GM04503 (cell line): ENCODE measurements around the gene SMIM21.

Source experiments
- DNase-seq: peaks from one replicate; pipeline ENCODE4 v3.0.0-alpha.2; 2012; ENCODE audit warnings: low read depth

Gene SMIM21

DNA sequence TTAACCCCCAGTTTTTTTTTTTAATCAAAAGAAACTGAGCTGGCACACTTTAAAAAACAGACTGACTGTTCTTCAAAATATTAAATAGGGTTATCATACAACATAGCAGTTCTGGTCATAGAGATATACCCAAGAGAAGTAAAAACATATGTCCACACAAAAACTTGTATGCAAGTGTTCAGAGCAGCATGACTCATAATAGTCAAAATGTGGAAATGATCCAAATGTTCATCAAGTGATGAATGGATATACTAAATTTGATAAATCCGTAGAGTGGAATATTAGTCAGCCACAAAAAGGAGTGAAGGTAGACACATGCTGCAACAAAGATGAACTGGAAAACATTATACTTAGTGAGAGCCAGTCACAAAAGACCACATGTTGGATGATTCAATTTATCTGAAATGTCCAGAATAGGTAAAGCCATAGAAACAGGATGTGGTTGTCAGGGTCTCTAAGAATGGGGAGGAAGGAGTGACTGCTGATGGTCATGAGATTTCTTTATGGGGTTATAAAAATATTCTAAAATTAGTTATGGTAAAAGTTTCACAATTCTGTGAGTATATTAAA lies 5.1 kb downstream of the SMIM21 start:
- no peak for DNase-seq

DNA sequence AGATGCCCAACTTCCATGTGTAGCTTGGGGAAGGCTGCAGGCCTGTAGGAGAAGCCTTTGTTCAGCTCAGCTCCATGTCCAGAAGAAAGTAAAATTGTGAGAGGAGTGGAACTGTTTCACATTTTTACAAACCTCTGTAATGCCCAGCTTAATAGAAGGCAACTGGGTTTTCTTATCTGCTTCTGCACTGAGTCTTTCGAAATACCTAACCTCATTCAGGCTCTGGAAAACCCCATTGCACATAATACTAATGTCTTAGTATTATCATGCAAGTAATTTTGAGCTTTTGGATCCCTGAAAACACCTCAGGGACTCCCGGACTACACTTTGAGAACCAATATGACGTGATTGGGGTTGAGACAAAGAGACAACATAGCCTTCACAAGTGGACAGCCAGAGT lies 5.8 kb downstream of the SMIM21 start:
- no peak for DNase-seq

DNA sequence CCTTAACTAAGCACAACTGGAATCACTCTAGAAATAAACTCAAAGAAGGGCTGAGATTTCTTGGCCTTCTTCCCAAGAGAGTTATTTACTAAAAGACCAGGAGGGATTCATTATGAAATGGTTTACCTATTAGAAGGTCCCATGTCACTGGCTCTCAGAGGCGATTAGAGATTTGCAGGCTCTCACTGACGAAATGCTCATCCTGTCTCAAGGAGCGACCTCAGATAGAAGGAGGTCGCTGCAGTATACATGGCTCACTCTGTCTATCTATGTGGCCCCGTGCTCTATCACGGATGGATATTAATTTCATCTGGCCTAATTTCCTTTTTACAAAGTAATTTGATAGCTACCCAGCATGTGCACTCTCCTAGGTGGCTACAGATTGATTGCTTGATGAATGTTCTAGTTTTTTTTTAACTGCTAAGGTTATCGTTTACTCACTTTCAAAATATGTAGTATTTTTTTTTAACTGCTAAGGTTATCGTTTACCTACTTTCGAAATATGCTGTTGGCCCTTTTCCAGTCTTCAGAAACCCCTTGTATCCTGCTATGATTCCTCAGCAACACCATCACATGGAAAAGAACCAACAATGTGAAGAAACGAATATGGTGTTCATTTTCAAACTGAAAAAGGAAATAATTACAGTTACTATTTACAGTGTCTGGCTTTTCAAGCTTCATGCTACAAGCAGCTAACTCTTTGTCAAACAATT lies 9.1 kb downstream of the SMIM21 start:
- no peak for DNase-seq

DNA sequence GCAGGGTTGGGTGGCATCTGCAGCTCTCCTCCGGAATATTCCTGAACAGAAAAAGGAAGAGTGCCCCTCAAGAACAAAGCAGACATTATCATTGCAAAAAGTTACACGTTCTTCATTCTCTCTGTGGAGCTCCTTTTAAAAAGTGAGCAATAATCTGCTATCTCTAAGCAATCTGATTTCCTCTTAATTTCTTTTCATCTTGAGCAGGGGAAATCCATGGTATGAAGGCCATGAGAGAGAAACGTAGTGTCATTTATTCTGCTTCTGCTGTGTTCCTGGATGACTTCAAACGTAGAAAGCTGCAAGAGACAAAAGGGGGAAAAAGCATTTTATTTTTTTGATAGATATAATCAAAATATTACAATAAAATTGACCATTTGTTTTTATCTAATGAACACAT lies 16.9 kb downstream of the SMIM21 start:
- no peak for DNase-seq

DNA sequence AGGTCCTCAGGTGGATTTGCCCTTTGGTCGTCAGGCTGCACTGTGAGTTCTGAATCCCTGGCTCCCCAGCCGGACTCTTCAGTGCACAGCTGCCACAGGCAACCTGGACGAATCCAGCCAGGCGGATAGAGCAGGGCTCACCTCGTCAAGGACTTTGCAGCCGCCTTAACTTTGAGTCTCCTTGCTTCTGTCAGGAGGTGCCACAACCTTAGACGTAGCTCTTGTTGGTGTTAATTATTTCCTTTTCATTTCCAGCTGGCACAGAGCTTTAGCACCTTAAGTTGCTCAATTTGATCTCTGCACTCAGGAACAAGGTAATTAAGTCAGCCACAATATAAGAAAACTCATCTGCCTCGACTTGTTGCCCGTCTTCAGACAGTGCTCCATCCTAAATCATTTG lies 17.7 kb downstream of the SMIM21 start:
- no peak for DNase-seq

DNA sequence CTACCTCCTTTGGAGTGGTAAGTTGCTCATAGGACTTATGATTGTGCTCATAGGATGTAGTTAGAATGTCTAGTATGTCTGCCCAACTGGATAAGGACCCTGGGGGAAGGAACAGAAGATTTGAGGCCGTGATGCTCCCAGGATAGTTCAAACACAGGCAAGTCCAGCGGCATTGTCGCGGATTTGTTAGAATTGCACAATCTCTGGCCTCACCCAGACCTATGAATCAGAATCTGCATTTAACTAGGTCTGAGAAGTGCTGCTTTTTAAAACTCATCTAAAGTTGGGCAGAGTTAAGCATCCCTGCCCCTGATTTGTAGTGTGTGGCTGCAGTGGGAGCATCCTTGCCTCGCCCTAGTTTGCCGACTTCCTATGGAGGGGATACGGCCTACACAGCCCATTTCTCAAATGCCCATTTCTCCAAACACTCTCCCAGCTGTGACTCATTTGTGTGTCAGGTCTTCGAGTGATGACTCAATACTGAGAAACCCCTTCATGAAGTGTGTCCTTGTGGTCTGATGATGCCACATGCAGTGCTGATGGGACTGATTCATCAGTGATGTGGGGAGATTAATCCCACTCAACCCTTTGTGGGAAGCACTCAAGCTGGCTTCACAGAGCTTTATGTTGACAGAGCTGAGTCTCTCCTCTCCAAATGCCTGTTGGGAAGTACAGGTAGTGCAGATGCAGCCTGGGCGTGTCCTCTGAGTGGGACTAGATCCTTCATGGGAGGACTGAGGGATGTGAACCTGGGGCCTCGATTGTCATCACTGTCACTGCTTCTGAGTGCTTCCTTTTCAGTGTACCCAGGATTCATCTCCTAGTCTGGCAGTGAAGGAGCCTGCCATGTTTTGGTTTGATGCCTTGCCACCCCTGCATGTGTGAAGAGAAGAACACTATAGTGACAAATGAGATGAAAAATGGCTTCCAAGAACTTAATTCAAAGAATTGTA lies 18.7 kb downstream of the SMIM21 start:
- peak; percentile 93 for DNase-seq

DNA sequence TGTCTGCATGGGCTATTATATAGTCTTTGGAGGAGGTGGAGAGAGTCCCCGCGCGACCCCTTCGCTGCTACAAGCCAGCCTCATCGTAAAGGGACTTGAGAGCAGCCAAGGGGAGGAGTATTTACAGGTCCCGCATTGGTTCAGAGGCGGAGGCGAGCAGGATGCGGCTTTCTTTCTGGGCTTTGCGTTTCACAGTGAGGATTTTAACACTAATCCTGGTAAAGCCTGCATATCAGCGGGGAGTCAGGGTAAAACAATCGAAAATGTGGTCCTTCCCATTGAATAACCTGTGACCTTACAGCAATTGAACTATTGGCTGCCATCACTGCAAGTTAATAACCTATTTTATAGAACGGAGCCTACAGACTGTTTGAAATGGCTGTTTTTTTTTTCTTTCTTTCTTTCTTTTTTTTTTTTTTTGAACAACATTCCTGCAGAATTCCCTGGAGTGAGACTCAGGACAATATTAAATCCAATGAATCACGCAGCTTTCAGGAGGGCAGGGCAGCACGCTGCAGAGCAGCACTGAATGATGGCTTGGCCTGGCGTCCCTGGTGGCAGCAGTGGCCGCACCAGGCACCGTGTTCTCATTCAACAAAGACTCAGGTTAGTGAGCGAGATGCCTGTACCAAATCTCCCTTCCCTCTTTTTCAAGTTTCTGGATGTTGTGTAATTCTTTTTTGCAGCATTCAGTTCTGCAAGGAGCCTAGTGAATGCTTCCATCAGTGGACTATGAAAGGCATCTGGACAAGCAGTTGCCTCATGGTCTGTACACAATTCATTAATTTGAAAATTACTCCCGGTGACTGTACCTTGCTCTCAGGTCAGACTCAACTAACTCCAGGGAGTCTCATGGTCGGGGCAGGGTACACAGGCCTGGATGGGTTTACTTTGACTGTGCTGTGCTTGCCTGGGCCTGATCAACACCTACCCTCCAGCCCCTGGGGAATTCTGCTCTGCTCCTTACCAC lies 19.8 kb downstream of the SMIM21 start:
- DNase-seq: no peak

DNA sequence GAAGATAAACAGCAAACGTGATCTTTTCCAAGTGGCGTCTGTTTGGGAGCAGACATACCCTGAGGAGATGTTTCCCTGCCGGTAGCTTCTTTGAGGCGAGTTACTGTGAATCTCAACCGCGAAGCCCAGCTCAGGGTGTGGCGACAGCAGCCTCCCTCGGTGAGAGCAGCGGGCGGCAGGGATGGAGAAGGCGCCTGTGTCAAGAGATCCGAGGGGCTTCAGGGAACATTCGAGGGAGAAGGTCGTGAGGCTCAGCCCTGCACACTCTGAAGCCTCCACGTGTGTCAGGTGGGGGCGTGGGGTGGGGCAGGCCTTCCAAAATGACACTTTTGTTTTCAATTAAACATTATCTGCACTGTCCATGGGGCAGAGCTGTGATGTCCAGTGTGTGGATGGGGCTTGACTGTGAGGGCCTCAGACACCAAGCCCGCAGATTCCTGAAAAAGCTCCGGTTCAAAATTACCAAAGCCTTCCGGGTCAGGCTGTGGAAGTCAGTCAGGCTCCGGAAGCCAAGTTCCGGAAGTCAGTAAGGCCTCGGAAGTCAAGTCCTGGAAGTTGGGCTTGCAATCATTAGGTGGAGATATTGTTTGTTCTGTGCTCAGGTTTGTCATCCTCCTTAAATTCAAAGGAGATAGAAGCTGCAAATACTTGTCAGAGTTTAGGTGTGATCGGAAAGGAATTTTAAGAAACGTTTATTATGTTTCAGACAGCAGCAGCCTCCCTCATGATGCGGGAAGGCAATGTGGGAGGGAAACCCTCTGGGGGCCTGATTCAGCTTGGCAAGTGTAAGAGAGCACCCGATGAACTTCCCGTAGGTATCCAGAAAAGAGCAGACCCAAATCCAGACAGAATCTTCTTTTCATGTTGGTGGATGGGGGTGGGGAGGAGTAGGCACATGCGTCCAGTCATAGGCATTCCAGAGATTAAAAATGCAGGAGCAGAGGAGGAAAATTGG lies 20.7 kb downstream of the SMIM21 start:
- DNase-seq: no peak

DNA sequence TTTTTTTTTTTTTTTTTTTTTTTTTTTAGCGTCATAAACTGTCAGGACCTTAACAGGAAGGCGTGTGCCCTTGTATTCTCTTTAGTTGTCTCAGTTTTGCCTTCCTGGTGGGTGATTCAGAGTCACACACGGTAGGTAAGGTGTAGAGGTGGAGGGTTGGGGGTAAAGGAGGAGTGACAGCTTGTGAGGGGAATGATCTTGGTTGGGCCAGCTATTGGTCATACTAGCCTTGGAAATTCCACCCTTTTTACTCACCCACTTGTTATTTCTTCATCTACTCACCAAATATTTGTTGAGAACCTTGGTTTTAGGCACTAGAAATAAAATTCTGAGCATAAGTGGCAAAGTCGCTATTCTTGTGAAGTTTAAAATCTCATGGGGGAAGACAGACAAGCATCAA lies 22.2 kb downstream of the SMIM21 start:
- no peak for DNase-seq

DNA sequence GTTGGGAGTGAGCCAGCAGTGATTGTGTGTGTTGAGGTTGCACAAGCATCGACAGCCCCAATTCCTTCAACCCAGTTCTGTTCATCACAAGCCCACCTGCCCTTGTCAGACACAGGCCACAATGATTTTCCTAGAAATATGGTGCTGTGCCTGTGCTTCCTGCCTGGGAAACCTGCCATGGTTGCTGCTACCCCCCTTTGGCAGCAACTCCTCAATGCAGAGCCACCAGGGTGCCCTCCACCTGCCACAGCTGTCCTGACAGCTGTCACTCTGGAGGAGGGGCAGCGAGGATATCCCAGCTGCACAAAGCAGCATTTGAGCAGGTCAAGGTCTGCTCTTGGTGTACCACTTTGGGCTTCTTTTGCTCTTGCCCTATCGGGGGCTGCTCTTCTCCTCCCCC lies 27.1 kb downstream of the SMIM21 start:
- no peak for DNase-seq

DNA sequence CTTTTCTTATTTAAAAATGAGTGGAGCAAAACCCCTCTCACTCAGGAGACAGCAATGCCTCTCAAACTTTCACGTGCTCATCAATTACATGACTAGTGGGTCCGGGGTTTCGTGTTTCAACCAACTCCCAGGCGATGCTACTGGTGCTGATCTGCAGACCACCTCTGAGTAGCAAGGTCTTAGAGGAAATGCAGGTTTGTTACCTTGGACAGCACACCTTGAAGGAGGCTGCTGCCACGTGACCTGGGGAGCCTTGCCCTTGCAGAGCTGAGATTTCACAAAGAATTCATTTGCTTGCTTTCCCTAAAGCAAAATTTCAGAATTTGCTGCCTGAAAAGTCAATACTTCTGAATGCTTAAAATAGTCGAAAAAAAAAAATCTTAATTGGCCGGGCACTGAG lies 32.4 kb downstream of the SMIM21 start:
- no peak for DNase-seq

DNA sequence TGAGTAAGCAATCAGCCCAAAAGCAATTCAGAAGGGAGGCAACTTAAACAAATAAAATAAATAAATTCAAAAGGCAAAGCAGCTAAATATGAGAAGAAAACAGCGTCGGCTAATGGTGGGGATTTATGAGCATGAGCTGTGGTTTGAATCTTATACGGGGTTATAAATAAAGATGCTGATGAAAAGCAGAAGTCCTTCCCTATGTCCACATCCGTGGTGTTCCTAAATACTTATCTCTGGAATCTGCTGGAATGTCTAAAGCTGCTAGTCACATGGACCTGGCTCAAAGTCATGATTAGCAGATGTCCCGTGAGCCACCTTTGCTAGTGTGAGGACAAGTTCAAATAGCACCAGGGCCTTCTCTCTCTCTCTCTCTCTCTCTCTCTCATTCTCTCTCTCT lies 33.8 kb downstream of the SMIM21 start:
- DNase-seq: peak; percentile 45

DNA sequence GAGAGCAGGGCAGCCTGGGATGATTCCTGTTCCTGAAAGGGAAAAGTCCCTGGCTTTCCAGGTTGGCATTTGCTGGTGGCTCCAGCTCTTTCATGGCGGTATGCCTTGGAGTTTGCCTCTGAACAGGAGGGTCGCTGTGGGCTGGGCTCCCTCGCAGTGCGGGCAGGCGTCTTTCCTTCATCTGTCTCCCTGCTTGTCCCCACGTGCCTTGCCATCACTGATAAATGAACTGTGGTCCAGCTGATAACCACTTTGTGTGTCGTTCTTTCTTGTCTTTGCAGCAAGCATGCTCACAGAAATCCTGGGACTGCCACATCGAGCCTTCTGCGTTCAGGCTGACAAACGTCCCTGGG lies 35.3 kb downstream of the SMIM21 start:
- no peak for DNase-seq

DNA sequence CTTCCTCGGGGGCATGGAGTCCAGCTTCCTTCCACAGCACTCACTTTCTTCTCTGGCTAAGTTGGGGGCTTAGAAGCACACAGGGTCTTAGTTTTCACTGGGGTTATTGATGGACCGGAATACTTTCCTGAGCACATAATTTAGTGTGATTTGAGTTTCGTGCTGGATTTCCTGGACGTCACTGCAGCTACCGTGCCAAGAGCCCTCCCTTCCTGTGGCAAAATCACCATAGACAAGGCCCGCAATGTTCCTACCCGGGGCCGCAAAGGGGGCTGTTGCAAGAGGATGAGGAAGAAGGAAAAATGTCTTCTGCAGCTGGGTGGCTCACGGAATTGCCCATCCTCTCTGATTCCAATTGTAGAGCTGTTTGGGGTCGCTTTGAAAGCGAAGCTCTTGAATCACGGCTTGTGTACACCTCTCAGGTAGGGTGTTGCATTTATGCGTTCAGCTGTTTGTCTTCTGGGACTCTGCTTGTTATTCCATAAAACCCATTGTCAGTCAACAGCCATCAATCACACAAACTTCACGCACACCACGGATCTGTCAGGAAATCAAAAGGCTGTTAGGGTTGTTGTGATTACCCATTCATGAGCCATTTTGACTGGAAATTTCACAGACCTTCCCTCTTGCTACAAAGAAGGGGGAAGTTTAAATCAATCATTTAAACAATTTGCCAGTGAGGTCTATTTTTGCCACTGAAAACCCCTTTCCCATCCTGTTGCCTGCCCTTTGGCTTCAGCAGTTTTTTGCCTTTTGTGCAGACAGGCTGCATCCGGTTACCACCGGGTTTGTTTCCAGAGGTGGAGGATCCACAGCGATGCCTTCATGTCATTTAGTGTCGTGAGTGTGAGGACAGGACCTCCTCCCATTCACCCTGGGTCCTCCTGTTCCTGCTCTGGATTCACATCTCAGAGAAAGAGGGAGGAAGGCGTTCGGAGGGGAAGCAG lies 36.0 kb downstream of the SMIM21 start:
- DNase-seq: no peak

DNA sequence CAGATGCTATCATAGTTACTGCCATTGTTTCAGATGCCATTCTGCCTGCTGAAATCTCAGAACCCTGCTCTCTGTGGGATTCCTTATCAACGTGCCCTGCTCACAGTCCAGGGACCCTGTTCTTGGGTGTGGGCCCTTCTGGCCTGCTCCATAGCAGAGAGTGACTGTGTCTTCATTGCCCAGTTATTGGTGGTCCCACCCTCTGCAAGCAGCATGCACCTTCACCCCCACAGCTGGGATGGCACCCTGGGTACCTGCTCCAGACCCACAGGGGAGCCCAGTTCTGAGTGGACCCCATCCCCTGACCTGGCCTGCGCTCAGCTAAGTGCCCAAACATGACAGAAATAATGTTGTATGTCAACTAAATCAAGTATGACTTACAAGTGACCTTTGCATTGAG lies 36.6 kb downstream of the SMIM21 start:
- DNase-seq: no peak

DNA sequence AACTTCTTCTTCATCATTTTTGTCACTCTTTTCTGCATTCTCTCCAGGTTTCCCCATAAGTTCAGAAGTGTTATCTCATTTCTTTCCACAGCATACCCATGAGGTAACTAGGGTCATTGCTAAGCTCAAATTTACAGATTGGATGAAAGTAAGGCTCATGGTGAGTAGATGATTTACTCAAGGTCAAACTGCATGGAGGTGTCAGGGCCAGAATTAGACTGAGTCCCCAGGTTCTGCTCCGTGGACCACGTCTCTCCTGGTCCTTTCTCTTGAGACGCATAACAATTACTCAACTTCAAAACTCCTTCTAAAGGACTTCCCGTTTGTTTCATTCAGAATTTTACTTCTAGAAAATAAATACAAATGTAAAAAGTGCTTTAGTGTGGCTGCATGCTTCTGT lies 43.4 kb downstream of the SMIM21 start:
- no peak for DNase-seq

DNA sequence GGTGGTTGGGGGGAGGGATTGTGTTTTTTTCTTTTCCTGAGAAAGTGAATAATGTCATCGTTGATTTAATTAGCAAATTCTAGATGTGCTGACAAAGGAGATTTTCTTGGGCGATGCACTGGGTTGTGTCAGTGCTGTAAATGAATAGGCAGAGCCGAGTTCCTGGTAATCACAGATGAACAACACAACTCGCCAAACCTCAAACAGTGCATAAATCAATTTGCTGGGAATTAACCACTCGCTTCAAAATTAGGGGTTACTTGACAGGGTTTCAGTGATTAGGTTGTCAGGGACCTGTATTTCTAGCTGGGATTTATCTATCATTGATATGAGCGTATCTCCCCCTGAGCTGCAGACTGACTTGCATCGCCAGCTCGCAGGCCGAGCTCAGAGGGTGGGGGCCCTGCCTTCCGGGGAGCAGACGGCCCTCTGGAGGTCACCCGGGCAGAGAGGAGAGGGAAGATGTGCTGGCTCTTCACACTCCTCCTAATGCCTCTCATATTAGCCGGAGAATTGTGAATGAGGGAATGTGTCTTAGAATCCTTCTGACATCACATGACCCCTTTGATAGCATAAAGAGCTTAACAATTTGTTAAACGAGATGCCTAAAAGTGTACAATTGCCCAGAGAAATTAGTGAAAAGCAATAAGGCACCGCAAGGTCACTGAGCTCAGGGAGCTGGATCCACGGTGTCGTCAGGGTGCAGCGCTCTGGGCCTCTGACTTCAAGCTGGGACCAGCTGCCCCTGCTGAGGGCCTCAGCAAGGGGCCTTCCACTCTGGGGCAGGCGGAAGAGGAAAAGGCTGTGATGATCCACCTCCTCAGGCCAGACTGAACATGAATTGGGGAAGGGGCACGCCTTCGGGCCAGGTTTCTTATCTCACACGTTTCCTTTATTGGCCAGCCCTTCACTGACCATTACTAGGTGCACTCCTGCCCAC lies 48.9 kb downstream of the SMIM21 start:
- DNase-seq: no peak

DNA sequence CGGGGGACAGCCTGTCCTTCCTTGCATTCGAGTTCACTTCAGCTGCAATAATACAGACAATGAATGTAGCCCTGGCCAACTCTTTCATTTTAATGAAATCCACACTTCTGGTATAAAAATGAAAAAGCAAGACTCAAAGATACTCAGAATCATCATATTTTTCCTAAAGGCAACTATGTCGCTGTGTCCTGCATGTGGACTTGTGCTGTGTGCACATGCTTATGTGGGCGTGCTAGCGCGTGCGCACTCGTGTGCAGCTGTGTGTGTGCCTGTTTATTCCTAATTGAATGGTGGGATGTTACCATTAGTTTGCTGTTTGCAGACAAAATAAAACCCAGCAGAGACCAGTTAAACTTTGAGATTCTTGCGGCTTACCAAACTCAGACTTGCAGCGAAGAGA lies 49.6 kb downstream of the SMIM21 start:
- DNase-seq: no peak

DNA sequence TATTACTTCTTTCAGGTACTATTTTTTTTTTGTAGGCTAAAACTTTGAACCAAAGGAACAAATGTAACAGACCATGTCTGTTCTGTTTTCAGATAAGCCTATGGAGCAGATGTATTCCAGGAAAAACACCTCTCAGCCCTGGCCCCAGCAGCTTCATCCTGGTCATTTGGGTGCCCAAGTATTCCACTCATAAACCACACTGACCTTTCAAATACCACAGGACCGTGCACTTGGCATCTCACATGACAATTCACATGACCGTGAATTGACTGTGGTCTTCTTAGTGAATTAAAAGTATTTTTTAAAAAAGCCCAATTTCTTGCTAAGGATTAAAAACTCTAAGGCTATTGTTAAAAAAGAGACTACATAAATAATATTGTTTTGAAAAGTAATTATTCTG lies 50.2 kb downstream of the SMIM21 start:
- no peak for DNase-seq
